GM19193 (cell line): ENCODE results near the gene NAV1.

ENCODE experiments used
- POLR2A ChIP-seq: IDR thresholded peaks from 4 replicates; pipeline ENCODE4 v1.6.1; 2011; ENCODE audit not compliant: insufficient read depth, insufficient read length; ENCODE audit errors: extremely low read depth

The NAV1 gene

DNA sequence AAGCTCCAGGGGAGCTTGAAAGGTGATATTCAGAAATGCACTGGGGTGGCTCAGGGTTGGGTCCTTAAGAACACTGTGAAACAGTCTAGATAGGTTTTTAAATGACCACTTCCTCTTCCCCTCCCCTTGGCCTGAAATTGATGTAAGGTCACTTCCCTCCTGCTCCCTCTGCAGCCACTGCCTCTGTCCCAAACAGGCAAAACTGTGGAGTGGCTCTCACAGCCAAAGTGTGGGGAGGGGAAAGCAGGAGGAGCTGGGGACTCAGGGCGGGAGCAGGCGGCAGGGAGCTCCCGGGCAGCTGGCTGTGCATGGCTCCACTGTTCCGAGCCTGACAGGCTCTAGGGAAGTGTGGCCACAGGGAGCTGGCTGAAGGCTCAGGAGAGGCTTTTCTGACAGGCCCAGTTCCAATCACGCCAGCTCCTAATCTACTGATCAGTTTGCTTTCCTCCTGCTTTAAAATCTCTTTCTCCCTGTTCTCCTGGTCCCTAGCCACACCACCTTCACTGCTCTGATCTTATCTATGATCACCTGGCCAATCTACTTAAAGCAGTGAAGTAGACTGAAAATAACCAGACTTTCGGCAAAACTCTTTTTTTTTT lies 26.9 kb upstream of the NAV1 start:
- TF ChIP-seq POLR2A: no peak

DNA sequence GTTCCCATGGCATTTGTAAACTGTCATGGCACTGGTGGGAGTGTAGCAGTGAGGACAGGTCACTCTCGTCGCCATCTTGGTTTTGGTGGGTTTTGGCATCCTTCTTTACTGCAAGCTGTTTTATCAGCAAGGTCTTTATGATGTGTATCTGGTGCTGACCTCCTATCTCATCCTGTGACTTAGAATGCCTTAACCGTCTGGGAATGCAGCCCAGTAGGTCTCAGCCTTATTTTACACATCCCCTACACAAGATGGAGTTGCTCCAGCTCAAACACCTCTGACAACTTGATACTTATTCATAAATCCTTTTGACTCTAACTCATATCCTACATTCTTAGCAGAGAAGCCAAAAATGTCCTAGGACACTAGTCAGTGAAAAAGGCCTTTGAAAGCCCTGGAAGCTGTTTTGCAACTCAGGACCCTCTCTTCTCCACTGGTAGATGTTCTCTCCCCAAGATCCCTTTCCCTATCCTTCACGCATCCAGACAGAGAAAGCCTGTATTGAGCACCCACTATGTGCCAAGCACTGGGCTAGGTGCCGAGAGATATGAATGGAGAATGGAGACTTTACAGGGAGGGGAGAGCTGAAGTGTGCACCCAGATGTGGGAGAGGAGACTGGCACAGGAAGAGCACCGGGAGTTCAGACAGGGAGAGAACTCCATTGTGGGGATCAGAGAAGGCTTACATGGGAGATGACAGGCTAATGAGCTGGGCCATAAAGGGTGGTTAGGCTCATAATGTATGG lies 25.3 kb upstream of the NAV1 start:
- no peak for TF ChIP-seq POLR2A

DNA sequence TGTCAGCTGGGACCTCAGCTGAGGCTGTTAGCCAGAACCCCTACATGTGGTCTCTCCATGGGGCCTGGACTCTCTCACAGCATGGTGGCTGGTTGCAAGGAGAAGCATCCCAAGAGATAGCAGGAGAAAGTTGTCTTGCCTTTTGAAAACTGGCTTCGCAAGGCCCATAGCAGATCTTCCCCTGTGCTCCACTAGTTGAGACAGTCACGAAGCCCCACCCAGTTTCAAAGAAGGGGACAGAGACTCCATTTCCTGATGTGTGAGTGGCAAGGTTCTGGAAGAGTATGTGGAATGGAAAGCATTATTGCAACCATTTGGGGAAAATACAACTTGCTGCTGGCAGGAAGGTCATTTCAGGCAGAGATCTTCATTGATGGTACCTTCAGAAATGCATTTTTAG lies 24.5 kb upstream of the NAV1 start:
- no peak for TF ChIP-seq POLR2A

DNA sequence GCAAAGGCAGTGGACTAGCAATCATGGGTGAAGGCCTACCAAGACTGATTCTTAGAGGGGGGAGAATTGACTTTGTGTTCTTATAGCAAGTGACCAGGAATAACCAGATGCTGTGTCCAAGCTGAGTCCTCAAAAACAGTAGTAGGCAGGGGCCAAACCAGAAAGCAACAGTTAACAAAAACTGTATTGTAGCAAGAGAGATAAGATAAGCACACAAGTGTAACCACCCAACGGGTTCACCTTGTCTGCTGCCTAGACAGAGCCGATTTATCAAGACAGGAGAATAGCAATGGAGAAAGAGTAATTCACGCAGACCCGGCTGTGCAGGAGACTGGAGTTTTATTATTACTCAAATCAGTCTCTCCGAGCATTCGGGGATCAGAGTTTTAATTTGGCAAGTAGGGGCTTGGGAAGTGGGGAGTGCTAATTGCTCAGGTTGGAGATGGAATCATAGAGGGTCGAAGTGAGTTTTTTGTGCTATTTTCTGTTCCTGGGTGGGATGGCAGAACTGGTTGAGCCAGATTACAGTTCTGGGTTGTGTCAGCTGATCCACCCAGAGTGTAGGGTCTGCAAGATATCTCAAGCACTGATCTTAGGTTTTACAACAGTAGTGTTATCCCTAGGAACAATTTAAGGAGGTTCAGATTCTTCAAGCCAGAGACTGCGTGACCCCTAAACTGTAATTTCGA lies 23.7 kb upstream of the NAV1 start:
- no peak for TF ChIP-seq POLR2A

DNA sequence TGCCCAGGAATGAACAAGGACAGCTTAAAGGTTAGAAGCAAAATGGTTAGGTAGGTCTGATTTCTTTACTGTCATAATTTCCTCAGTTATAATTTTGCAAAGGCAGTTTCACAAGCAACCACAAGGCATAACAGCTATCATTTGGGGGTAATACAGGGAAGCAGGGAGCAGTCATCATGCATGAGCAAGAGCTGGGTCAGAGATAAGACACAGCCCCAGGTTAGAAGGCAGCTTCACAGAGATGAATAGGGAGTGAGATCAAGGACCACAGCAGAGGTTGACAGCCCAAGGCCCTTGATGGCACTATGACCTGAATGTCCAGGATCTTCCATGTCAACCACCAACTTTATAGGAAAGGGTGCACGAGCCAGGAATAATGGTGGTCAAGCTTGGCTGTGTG lies 23.0 kb upstream of the NAV1 start:
- no peak for TF ChIP-seq POLR2A

DNA sequence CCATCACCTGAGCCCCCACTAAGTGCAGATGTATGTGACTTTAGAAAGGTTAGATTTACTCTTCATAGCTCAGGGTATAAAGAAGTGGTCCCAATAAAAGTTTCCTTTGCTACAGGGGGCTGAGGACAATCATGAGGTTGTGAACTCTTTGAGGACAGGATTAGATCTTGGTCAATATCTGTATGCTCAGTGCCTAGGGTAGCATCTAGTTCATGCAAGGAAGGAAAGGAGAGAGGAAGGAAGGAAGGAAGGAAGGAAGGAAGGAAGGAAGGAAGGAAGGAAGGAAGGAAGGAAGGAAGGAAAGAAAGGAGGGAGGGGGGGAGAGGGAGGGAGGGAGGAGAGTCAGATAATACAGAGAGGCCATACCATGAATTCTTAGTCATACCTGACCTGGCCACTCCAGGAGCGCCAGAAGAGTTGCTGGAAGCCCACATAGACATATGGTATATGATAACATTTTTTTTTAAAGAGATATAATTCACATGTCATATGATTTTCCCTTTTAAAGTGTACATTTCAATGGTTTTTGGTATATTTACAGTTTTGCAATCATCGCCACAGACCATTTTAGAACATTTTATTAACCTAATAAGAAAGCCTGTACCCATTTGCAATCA lies 22.3 kb upstream of the NAV1 start:
- no peak for TF ChIP-seq POLR2A

DNA sequence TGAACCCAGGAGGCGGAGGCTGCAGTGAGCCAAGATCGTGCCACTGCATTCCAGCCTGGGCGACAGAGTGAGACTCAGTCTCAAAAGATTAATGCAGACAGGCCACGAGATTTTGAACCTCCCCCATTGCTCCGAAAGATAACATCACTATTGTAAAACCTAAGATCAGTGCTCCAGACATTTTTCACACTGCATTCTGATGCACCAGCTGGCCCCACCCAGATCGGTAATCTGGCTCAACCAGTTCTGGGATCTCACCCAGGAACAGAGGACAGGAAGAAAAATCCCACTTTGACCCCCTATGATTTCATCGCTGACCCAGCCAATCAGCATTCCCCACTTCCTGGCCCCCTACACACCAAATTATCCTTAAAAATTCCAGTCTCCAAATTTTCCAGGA lies 21.3 kb upstream of the NAV1 start:
- no peak for TF ChIP-seq POLR2A

DNA sequence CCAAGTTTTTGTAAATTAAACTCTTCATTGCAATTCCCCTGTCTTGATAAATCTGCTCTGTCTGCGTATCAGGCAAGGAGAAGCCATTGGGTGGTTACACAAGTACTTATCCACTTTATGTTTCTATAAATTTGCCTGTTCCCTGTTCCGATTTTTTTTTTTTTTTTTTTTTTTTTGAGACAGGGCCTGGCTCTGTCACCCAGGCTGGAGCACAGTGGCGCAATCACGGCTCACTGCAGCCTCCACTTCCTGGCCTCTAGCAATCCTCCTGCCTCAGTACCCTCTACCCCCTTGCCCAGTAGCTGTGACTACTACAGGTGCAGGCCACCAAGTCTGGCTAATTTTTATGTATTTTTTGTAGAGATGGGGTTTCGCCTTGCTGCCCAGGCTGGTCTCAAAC lies 20.9 kb upstream of the NAV1 start:
- TF ChIP-seq POLR2A: no peak

DNA sequence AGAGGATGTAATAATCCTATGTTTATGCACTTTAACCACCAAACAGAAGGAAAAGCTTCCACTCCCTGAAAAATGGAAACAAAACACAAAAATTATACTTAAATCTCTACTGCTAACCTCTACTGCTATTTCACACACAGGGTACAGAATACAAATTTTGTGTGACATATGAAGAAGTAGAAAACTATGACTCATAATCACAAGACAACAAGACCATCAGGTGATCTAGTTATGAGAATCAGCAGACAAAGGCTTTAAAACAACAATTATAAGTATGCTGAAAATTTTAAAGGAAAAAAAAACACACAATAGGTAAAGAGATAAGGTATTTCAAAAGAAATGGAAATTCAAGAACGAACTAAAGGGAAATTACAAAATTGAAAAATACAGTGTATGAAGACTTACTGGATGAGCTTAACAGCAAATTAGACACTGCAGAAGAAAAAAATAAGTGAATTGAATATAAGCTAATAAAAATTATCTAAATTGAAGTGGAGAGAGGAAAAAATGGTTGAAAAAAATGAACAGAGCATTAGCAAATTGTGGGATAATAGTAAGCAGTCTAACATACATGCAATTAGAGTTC lies 13.6 kb upstream of the NAV1 start:
- no peak for TF ChIP-seq POLR2A

DNA sequence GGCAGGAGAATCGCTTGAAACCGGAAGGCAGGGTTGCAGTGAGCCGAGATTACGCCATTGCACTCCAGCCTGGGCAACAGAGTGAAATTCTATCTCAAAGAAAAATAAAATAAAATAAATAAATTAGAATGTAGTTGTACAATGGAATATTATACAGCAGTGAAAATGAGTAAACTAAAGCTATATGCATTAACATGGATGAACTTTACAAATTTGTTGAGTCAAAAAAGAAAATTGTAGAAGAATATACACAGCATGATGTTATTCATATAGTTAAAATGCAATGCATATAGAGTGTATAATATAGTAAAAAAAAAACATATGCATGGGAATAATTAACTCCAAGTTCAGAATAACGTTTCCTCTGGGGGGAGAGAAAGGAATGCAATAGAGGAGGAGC lies 11.0 kb upstream of the NAV1 start:
- TF ChIP-seq POLR2A: no peak

DNA sequence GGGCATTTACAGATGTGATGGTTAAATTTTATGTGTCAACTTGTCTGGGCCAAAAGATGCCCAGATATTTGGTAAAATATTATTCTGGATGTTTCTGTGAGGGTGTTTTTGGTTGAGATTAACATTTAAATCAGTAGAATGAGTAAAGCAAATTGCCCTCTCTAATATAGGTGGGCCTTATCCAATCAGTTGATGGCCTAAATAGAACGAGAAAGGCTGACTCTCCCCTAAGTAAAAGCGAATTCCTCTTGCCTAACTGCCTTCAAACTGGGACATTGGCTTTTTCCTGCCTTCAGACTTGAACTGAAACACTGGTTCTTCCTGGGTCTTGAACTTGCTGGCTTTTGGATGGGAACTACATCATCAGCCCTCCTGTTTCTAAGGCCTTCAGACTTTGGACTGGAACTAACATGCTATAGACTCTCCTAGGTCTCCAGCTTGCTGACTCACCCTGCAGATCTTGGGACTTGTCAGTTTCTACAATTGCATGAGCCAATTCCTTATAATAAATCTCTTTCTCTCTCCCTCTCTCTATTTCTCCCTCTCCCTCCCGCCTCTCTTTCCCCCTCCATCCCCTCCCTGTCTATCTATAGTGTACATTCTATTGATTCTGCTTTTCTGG lies 10.2 kb upstream of the NAV1 start:
- no peak for TF ChIP-seq POLR2A

DNA sequence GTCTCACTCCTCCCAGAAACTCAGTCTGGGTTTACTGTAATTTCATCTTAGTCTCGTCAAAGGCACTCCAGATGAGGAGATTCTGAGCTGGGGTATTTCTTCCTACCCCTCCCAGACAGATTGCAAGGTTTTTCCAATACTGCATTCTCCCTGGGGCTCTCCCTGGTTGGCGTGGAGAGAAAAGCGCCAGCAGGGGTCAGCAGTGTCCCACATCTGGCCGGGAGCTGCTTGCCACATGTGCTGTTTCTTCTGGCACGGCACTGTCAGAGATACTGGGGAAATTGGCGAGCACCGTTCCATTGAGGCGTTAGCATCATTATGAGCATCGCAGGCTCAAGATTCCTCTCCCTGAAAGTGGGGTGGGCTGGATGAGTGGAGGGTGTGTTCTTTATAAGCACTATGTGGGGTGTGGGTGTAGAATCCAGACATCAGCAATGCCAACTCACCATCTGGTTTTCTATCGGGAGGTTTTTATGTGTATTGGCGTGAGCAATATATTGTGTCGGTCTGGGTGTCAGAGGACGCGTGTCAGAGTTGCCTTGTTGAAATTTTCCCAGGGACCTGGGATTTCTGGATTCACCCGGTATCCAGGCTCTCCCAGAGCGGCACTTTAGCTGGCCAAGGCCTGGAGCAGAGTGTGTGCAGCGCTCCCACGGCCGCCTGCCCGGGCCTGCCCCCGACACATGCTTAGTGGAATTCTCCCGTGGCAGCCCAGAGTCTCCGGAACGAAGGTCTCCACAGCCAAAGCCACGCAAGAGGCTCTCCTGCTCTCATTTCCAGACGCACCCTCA lies 8.0 kb upstream of the NAV1 start:
- TF ChIP-seq POLR2A: no peak

DNA sequence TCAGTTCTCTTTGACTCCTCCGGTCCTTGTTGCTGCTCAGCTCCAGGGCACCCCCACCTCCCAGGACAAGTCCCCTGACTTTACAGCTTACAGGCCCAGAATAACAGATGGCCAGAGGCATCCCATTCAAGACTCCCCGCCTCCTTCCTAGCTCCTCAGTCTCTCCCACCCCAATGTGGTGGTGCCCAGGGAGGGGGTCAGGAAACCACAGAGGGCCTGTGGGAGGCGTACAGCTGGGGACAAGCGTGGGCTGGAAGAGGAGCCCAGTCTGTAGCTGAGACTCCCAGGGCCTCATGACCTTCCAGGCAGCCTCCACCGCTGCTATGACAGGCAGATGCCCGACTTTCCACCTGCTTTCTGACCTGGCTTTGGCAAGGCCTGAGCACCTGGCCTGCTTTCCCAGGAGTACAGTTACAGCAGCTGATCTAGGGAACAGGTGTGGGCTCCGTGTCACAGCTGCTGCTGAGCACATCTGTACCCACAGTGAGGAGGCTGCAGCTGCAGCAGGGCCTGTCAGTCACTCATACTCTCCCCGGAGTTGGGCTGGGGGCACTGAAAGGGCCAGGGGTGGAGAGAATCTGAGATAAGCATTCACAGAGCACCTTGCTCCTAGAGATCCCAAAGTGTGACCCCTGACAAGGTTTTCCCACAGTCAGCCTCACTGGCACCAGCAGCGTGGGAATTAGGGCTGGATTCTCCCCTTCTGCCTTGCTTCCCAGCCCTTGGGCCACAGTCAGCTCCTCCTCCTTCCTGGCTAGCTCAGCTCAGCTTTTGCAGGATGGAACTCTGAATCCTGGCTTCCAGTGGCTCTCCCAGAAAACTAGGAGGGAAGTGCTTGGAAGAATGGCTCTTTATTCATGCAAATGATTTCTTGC lies 7.1 kb upstream of the NAV1 start:
- TF ChIP-seq POLR2A: no peak
